Activated T-cell treated with anti-CD3 and anti-CD28 coated beads for 4 hours (primary cell): ENCODE measurements around the gene DRAXIN.

ENCODE experiments used
- DNase-seq: peaks from one replicate; pipeline ENCODE4 v3.0.0-alpha.2; 2020

The DRAXIN gene

DNA sequence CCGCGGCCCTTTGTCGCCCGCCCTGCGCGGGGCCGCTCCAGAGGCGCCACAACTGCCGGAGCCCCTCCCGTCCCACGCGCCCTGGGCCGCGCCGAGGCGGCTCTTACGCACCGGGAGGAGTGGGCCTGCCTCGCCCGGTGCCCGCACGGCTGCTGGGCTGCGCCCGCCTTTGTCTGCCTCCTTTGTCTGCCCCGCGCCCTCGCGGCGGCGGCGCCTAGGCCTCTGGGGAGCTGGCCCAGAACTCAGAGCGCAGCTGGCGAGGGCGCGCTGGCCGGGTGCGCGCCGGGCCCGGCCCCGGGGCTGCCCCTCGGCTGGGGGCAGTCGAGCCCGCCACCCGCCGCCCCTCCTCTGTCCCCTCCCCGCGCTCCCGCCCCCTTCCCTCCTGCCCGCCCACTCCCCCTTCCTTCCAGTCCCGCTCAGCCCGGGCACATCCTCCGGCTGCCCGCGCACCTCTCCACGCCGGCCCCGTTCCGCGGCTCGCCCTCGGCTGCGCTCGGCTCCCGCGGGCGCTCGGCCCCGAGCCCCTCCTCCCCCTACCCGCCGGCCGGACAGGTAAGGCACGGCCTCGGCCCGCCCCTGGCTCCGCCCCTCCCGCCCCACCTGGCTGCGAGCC, at the start of gene DRAXIN:
Gene DRAXIN, plus strand, starts transcription at position 409 of the 613 bp plus-strand sequence. CDS start 14,549 bp downstream, outside the sequence.
- DNase-seq = no peak

DNA sequence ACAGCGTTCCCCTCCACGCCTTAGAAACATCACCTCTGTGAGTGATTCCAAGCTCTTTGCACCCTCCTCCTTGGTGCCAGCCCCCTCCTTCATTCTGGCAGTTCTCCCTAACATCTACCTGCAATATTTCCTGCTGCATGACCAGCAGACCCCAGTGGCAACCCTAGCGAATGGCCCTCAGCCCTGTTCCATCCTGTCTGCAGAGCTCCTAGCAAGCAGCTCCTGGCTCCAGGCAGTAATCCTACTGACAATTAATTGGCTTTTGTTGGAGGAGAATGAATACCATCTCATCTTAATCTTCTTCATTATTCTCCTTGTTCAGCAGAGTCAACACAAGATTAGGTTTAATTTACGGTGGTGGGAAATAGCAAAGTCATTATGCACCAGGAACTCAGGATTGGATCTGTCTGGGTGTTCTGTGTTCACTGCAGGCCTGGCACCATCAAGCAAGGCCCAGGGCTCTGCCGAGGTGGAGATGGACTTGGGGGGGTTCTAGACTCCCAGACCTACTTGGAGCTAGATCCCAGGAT, 49.7 kb upstream of the DRAXIN start:
- no peak for DNase-seq

GRCh38 chr1:11642418-11643017, 49.0 kb upstream of the DRAXIN start:
- DNase-seq = peak; percentile 69

GRCh38 chr1:11643782-11644181, 47.7 kb upstream of the DRAXIN start:
- no peak for DNase-seq

DNA sequence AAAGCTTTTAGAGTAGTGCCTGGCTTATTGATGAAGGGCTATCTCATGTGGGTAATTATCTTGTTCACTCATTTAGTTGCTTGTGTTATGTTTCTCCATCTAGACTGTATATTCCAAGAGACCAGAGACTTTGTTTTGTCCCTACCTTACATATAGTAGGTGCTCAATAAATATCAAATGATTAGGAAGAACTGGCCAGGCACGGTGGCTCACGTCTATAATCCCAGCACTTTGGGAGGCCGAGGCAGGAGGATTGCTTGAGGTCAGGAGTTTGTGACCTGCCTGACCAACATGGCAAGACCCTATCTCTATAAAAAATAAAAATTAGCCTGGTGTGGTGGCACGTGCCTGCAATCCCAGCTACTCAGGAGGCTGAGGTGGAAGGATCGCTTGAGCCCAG, 46.2 kb upstream of the DRAXIN start:
- no peak for DNase-seq

DNA sequence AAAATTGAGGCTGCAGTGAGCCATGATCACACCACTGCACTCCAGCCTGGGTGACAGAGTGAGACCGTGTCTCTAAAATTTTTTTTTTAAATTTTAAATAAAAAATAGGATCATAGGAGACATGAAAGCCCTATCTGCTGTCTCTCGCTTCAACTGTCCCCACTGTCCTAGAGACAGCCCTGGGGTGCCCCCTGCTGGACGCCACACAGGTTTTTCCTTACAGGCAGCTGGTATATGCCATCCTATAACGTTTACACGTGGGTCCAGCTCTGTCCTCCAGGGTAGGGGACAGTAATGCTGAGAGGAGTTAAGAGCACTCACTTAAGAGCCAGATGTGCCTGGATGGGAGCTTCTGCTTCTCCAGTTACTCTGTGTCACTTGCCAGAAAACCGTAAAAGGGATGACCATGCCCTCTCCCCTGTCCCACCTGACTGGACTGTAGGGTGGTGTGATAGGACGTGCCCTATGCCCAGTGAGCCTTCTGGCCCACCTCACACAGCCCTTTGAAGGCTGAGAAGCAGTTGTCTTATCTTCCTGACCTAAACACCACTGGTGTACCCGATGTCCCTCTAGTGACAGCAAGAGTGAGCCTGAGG, 45.7 kb upstream of the DRAXIN start:
- DNase-seq = peak; percentile 73

GRCh38 chr1:11646317-11646716, 45.2 kb upstream of the DRAXIN start:
- no peak for DNase-seq

DNA sequence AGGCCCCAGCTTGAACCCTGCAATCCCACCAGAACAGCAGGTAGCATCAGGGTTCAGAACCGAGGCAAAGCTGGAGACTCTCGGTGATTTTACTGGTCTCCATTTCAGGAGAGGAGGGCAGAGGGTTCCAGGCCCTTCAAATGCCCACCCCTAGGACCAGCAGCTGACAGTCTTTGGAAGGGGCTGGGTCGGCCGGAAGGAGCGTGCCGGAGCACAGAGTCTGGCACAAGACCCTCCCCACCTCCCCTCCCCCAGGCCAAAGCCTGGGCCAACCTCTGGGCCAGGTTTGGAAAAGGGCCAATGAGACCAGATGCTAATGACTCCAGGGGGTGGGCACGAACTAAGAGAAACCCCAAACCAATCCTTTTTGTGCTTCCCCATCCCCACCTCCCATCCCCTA, 44.2 kb upstream of the DRAXIN start:
- DNase-seq = no peak

DNA sequence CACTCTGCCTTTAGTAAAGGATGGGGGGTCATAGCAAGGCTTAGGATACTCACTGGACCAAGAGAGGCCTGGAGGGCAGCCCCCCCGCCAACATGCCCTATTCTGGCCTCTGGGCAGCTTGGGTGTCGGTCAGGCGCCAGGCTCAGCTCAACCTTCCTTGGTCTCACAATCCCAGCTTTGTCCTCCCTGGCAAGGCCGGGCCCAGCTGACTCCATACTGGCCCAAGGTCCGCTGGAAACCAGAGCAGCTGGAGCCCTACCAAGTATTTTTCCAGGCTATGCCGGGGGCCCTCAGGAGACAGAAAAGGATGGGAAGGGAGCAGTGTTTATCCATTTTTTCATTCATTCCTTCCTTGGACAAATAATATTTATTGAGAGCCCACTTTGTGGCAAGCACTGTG, 43.5 kb upstream of the DRAXIN start:
- no peak for DNase-seq

- DNase-seq = peak; percentile 28
Observed at GRCh38 chr1:11648732-11649158, 42.8 kb upstream of the DRAXIN start.

DNA sequence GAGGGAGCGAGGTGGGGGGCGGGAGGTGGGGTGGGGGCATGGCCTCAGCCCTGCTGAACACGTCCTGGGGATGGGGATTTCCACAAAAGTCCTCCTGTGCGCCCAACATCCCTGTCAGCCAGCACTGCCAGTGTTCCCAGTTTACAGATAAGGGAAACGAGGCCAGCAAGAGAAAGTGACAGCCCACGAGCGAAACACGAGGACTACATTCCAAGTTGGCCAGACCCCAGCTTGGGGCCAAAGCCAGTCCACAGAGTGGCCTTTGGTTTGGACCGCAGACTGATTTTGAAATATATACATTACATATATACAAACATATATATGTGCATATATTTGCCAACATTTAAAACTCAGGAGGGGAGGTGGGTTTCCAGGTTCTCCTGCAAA, 42.3 kb upstream of the DRAXIN start:
- no peak for DNase-seq

- DNase-seq = no peak
Observed at GRCh38 chr1:11649624-11650330, 41.7 kb upstream of the DRAXIN start.

DNA sequence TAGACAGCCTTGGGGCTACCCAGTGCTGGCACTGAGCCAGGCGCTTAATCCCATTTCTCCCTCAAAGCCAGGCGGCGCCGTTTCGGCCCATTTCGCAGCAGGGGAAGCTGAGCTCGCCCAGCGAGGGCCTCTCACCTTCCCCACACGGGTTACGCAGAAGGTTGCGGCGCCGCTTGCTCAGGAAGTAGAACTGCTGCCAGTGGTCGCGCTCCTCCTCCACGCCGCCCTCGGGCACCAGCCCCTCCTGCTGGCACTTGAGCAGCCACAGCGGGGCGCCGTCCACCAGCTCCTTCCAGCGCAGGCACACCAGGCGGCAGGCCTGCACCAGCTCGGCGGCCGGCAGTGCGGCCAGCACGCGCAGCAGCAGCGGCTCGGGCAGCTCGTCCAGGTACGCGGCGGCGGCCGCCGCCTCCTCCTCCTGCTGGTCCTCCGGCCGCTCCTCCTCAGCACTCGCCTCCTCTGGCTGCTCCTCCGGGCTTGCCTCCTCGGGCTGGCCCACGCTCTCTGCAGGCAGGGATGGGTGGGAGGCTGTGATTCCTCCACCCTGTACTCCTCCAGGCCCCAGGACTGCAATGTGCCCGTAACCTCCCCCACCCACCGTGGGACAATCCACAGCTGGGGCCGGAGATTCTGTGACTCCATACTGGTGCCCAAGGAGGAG, 41.0 kb upstream of the DRAXIN start:
- DNase-seq = peak; percentile 46

GRCh38 chr1:11651017-11651416, 40.5 kb upstream of the DRAXIN start:
- DNase-seq = no peak

DNA sequence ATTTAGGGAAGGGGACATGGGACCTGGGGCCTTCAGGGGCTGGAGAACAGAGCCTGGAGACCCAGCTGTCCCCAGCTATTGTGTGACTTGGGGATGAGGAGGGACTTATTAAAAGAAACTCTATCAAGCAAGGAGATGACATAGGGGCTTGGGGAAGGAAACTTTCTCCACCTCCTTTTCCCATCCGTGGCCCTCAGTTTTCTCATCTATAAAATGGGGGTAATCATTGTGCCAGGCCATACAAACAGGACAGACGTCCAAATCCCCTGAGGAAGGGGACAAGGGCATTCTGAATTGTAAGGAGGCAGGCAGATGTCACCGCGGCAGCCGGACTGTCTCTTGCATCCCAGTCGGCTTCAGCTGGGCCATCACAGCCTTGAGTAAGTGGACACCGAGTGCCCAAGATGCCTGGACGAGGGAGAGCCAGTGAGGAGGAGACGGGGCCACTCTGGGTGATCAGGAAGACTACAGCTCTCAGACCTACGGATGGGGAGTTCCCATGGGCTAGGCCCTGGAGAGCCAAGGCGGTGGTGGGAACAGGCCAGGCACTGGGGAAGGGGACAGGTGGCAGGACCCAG, 39.2 kb upstream of the DRAXIN start:
- DNase-seq = no peak

GRCh38 chr1:11653101-11653860, 38.2 kb upstream of the DRAXIN start:
- no peak for DNase-seq

DNA sequence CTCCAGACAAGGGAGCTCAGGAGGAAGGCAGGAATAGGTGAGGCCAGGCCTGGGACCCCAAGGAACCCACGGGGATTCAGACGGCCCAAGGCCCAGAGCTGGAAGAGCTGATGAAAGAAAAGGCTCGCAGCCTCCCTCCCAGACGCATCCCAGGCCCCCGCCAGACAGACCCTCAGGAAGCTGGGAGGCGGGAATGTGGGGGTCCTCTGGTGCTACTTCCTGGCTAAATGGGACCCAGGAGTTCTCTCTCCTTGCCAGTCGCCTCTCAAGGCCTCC, 37.7 kb upstream of the DRAXIN start:
- DNase-seq = no peak

DNA sequence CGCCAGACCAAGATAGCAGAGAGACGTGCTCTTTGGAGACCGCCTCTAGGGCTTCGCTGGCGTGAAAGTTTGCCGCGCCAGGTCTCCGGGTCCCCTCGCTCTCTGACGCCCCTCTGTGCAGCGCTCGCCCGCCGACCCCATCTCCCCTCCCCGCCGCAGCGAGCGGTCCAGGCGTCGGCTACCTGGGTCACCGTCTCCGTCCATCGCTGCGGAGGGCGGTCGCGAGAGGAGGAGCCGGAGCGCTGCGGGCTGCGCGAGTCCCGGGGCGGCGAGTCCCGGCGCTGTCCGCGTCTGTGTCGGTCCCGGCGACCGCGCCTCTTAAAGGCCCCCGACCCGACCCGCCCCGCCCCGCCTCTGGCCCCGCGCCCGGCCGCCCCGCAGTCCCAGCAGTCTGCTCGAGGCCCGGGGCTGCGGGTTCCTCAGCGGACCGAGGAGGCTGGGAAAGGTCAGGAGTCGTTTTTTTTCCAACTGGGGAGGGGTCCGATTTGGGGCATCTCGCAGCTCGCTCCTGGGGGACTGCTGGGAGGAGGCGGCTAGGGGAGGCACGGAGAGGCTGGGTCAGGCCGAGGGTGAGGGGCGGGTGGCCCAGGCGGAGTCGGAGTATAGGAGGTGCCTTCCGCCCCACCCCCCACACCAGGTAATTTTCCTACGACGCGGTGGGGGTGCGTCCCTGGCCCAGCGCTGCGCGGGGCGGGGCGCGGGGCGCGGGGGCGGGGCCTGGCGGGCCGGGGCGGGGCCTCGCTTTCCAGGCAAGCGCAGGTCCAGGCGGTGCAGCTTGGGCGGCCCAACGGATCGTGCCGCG, 37.2 kb upstream of the DRAXIN start, which contains the start of the genes FBXO2 and FBXO44:
Gene FBXO2, minus strand, starts transcription at position 293 of the 802 bp plus-strand sequence. Its CDS starts 89 bp downstream, at position 204.
Gene FBXO44, plus strand, starts transcription at position 741 of the 802 bp plus-strand sequence. CDS start 959 bp downstream, outside the sequence.
- peak; percentile 67 for DNase-seq

DNA sequence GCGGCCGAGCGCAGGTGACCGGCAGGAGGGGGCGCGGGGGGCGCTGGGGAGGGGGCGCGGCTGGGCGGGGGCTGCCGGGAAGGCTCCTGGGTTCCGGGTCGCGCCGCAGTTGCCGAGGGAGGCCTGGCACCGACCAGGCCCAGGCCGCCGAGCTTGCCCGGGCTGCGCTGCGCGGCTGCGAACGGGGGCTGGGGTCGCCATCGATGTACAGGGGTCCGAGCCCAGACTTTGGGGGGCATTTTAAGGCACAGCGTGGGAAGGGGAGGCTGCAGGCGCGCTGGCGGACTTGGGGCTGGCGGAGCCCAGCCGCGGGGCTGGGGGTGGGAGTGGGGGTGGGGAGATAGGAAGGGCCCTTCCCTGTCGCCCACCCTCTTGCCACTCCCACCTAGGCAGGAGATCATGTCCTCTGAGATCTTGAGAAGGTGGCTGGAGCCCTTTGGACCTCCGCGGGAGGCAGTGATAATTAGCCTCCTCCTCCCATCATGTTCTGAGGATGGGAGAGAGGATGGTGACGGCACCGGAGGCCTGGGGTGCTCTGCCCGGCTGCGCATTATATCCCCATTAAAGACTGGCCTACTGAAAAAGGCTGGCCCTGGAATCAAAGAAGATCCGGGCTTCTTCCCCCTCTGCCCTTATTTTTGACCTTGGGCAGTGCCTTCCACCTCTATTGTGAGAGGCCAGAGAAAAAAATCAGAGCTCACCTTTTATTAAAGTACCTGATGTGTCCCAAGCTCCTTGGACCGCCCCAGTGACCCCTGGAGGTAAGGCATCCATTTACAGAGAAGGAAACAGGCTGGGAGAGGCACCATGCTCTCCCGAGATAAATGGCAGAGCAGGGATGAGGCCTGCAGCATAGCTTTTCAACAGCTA, 36.3 kb upstream of the DRAXIN start:
- DNase-seq = no peak

GRCh38 chr1:11657654-11658053, 33.9 kb upstream of the DRAXIN start:
- no peak for DNase-seq
